GM10266 (cell line): ENCODE data around the gene SBF1.

Source experiments
- DNase-seq: peaks from one replicate; pipeline ENCODE4 v3.0.0; 2012; ENCODE audit errors: extremely low spot score
- TF ChIP-seq, protein P1 (sequence below): IDR thresholded peaks from 2 replicates; pipeline ENCODE4 v1.5.1; 2012; ENCODE audit warnings: mild to moderate bottlenecking, low read depth; ENCODE audit not compliant: control insufficient read depth, insufficient read depth; ENCODE audit errors: missing control alignments

The SBF1 gene

DNA sequence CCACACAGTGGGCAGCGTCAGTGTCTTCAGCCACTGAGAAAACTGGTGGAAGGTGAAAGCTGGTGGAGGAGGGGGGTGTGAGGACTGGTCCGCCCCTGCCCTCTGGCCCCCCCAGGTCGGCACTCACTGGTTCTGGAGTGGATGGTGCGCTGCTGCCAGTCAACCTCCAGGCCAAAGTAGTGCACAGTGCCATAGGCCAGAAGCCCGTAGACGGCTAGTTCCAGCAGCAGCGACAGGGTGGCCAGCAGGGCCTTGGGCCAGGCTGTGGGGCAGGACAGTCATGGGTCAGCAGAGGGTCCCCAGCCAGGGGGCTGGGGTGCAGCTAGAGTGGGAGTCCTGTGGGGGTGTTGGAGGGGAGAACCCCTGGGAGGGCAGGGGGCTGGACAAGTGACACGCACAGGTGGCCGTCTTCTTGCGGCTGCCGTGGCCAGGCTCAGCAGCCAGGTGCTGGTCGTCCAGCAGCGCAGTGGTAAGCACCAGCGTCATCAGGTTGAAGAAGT, 30.5 kb upstream of the SBF1 start:
- DNase-seq, result no peak
- TF ChIP-seq, protein P1, sequence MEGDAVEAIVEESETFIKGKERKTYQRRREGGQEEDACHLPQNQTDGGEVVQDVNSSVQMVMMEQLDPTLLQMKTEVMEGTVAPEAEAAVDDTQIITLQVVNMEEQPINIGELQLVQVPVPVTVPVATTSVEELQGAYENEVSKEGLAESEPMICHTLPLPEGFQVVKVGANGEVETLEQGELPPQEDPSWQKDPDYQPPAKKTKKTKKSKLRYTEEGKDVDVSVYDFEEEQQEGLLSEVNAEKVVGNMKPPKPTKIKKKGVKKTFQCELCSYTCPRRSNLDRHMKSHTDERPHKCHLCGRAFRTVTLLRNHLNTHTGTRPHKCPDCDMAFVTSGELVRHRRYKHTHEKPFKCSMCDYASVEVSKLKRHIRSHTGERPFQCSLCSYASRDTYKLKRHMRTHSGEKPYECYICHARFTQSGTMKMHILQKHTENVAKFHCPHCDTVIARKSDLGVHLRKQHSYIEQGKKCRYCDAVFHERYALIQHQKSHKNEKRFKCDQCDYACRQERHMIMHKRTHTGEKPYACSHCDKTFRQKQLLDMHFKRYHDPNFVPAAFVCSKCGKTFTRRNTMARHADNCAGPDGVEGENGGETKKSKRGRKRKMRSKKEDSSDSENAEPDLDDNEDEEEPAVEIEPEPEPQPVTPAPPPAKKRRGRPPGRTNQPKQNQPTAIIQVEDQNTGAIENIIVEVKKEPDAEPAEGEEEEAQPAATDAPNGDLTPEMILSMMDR, result no peak

DNA sequence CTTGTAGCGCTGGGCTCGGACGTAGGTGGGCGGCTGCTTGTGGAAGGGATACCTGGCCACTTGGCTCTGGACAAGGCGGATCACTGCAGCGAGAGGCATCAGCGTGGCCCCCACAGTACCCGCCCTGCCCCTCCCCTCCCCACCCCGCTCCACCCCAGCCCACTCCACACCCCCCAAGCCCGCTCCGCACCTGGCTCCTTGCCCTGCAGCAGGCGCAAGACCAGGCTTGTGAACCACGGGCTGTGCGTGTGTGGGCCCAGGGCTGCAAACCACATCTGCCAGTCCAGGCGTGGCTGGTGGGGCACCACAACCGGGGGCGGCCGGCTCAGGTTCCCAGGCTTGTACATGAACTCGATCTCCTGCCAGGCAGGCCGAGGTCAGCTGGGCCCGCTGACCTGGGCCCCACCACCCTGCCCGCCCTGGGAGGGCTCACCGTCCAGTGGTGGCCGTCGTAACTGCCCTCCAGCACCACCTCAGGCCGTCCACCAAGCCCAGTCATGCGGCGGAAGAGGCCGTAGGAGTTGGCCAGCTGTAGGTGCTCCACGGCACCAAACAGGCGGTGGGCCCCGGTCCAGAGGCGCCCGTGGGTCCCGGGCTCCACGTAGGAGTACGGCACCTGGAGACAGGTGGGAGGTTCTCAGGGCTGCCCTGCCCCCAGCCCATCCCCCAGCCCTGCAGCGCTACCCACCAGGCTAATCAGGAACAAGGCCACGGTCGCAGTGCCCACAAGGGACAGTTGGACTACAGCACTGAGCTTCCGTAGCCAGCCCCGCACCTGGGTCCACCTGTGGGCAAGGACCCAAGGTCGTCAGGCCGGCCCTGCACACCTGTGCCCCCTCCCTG, 29.8 kb upstream of the SBF1 start:
- TF ChIP-seq, protein P1, result no peak
- DNase-seq, result no peak

DNA sequence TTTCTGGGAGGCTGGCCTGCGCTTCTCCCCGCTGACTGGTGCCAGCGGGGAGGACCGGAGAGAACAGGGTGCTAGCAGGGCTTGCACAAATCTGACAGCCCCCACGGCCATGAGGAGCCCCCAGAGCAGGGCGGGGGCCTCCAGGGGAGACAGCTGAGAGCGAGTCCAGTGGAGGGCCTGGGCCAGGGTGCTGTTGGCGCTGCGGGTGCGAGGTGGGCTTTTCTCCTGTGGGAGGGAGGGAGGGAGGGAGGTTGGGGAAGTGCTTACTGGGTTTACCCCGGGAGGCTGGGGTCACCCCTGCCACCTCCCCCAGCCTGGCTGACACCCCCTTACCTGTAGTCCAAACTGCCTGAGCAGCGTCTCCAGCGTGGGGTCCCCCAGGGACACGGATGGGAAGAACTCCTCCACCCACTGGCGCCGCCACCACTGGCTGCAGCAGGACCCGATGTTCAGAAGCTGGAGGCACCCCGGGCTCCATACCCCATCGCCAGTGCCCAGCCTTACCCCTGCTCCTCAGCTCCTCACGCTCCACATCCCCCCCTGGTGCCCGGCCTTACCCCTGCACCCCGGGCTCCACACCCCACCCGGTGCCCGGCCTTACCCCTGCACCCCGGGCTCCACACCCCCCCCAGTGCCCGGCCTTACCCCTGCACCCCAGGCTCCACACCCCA, 28.8 kb upstream of the SBF1 start:
- TF ChIP-seq, protein P1, result no peak
- DNase-seq, result no peak

DNA sequence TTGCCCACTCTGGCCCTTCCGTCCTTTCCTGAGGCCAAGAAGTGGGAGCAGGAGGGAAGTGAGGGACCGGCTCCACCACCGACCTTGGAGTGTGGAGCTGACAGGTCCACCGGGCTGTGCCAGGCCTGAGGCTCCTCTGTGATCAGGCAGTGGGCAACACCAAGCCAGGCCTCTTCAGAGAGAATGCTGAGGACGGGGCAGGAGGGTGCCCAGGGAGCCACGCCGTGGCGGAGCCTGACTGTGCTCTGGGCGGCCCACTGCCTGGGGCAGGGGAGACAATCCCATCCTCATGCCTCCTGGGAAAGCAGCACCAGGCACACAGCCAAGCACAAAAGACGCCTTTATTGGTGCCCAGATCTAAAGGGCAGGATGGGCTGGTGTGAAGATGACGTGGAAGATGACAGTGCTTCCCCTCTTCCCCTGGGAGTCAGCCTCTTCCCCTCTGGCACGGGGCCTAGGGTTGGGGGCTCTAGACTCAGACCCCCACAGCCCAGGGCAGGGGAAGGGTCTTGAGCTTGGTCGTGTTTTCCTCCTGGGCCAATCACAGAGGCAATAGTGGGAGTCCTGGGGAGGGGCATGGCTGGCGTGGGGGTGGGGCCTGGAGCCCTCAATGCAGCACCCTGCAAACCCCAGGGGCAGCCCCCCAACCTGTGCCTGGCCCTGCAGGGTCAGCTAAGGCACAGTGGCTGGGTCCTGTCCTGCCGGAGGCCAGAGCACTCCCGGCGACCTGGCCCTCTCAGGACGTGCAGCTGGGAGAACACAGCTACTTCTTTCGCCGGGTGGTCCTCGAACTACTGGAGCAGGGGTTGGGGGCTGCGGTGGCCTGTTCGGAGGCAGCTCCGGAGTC, 28.0 kb upstream of the SBF1 start:
- no peak for DNase-seq

DNA sequence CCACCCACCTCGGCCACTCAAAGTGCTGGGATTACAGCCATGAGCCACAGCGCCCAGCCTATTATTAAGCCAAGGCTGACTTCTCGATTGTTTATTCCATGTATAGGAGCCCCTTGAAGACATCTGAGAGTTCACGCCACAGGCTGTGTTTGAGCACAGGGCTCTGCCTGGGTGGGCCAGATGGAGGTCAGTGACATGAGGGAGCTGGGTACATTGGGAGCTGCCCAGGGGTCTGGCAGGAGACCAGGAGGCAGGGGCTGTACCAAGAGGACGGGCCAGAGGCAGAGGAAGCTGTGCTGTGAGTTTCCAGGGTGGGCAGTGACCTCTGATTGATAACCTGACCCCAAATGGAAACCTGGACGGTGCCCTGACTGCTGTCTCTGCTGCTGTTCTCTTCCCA, 27.3 kb upstream of the SBF1 start:
- DNase-seq, result no peak
- TF ChIP-seq, protein P1, result no peak

More for the DNA sequence above, 28.0 kb upstream of the SBF1 start:
- TF ChIP-seq, protein P1, result no peak

DNA sequence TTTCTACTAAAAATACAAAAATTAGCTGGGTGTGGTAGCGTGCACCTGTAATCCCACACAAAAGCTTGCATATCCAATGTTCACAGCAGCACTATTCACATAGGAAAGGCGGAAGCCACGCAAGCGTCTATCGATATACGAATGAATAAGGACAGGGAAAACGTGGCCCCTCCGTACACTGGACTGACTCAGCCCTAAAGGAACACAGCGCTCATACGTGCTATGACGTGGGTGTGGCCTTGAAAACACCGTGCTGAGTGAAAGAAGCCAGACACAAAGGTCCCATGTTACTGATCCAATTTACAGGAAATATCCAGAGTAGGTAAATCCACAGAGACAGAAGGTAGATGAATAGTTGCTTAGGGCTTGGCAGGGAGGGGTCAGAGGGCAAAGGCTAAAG, 25.6 kb upstream of the SBF1 start:
- no peak for DNase-seq
- TF ChIP-seq, protein P1, result no peak
